HG03064 (cell line): ENCODE data around the gene WDFY4.

Experiments
- ATAC-seq: cut with Tn5 transposase; IDR thresholded peaks from one replicate; pipeline ENCODE4 v1.9.1; 2021; ENCODE audit warnings: low read depth; ENCODE audit not compliant: unreplicated experiment

The WDFY4 gene

GRCh38 chr10:48932831-48933664 is 248.4 kb downstream of the WDFY4 start:
- ATAC-seq: no peak

GRCh38 chr10:48934672-48935501 is 250.2 kb downstream of the WDFY4 start:
- no peak for ATAC-seq

- ATAC-seq: no peak
These were observed 250.9 kb downstream of the WDFY4 start for GRCh38 chr10:48935577-48935976.

GRCh38 chr10:48937796-48938195 is 253.1 kb downstream of the WDFY4 start:
- ATAC-seq: no peak

GRCh38 chr10:48938281-48938680 is 253.6 kb downstream of the WDFY4 start:
- no peak for ATAC-seq

GRCh38 chr10:48938990-48939536 is 254.4 kb downstream of the WDFY4 start:
- no peak for ATAC-seq

- ATAC-seq: no peak
These were observed 255.2 kb downstream of the WDFY4 start, which contains the start of gene LRRC18 for GRCh38 chr10:48939790-48940325. Gene LRRC18, minus strand, starts transcription at chr10:48939840. Its CDS starts 25,685 bp downstream, at chr10:48914155.

GRCh38 chr10:48940372-48940771 is 255.7 kb downstream of the WDFY4 start:
- no peak for ATAC-seq

GRCh38 chr10:48940958-48941357 is 256.3 kb downstream of the WDFY4 start:
- ATAC-seq: no peak

- ATAC-seq: no peak
These were observed 256.9 kb downstream of the WDFY4 start for GRCh38 chr10:48941427-48942075.

GRCh38 chr10:48943096-48943495 is 258.4 kb downstream of the WDFY4 start:
- ATAC-seq: no peak

- ATAC-seq: no peak
These were observed 259.5 kb downstream of the WDFY4 start for GRCh38 chr10:48944171-48944570.

GRCh38 chr10:48945441-48946130 is 260.9 kb downstream of the WDFY4 start:
- no peak for ATAC-seq

- ATAC-seq: no peak
These were observed 261.7 kb downstream of the WDFY4 start for GRCh38 chr10:48946332-48946731.

- ATAC-seq: no peak
These were observed 262.3 kb downstream of the WDFY4 start for GRCh38 chr10:48946891-48947500.

GRCh38 chr10:48947690-48948469 is 263.2 kb downstream of the WDFY4 start:
- ATAC-seq: no peak

- no peak for ATAC-seq
These were observed 263.9 kb downstream of the WDFY4 start for GRCh38 chr10:48948470-48949037.

GRCh38 chr10:48951707-48952106 is 267.0 kb downstream of the WDFY4 start:
- no peak for ATAC-seq
